SK-N-MC (cell line): ENCODE results near the gene SRR.

Experiments
- EZH2 ChIP-seq: fragments of 200-600 bp; sonication (generic); IDR thresholded peaks from one replicate; pipeline ENCODE4 v1.6.1; 2017; ENCODE audit warnings: antibody characterized with exemption
- FOXP2 ChIP-seq: optimal IDR thresholded peaks from 2 replicates; pipeline ENCODE3; 2011; ENCODE audit warnings: mild to moderate bottlenecking, moderate library complexity; ENCODE audit not compliant: insufficient read depth; ENCODE audit errors: extremely low read length, control extremely low read depth
- POLR2AphosphoS5 ChIP-seq: IDR thresholded peaks from 2 replicates; pipeline ENCODE4 v1.6.1; 2012; ENCODE audit warnings: mild to moderate bottlenecking, low read depth, low read length, borderline replicate concordance

DNA sequence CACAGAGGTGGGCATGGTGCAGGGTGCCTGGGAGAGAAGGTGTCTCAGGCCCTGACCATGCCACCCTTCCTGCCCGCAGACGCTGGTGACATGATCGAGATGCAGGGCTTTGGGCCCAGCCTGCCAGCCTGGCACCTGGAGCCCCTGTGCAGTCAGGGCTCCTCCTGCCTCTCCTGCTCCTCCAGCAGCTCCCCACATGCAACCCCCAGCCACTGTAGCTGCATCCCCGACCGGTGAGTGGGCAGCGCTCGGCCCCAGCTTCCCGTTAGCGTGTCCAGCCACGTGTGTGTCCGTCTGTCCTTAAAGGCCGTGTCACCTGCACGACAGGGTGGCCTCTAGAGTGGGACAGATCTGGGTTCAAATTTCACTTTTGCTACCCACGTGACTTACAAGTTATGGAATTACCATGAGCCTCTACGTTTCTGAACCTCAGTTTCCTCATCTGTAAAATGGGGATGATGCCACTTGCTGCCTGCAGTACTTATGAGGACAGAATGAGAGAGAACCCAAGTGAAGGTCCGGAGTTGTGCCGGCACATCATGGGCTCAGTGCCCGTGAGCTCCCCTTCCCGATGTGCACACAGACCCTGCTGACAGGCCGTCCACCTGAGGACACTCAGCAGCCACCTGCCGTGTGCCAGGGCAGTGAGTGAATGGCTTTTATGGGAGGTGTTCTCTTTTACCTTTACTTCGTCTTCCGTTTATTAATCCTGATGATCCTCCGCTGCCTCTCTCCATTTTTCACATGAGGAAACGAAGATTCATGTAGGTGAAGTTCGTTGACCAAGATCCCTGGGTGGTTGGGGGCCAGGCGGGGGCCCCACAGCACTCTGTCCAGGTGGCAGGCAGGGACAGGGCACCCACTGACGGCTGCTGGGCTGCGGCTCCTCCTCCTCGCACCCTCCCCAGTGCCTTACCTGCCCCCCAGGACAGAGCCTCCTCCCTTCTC, 67.7 kb downstream of the SRR start:
- TF ChIP-seq POLR2AphosphoS5 (no peak), EZH2 (no peak), FOXP2 (no peak)
